GM12875 (cell line): ENCODE data around the gene AHNAK.

Experiments
- H3K4me3 ChIP-seq: one replicate; pipeline ENCODE4 v1.5.1; 2011; ENCODE audit warnings: low read depth, low read length, control low read depth
- TF ChIP-seq, protein P1 (sequence below): IDR thresholded peaks from 2 replicates; pipeline ENCODE4 v1.5.1; 2011; ENCODE audit warnings: low read depth, mild to moderate bottlenecking, control low read depth, inconsistent platforms, low read length, moderate library complexity, borderline replicate concordance; ENCODE audit not compliant: insufficient read depth

Gene AHNAK

DNA sequence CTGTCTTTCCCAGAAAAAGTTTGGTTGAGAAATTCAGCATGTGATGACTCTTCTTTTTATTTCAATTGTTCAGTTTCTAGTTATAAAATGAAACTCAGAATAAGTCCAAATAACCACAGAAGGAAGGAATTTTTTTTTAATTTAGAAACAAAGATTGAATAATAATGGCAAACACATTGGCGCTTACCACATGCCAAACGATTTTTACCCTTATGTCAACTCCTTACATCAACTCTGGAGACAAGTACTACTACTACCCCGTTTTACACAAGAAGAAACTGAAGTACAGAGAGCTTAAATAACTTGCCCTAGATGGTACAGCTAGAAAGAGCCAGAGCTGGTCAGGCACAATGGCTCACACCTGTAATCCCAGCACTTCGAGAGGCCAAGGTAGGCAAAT is 52.4 kb downstream of the AHNAK start:
- TF ChIP-seq, protein P1, sequence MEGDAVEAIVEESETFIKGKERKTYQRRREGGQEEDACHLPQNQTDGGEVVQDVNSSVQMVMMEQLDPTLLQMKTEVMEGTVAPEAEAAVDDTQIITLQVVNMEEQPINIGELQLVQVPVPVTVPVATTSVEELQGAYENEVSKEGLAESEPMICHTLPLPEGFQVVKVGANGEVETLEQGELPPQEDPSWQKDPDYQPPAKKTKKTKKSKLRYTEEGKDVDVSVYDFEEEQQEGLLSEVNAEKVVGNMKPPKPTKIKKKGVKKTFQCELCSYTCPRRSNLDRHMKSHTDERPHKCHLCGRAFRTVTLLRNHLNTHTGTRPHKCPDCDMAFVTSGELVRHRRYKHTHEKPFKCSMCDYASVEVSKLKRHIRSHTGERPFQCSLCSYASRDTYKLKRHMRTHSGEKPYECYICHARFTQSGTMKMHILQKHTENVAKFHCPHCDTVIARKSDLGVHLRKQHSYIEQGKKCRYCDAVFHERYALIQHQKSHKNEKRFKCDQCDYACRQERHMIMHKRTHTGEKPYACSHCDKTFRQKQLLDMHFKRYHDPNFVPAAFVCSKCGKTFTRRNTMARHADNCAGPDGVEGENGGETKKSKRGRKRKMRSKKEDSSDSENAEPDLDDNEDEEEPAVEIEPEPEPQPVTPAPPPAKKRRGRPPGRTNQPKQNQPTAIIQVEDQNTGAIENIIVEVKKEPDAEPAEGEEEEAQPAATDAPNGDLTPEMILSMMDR, result no peak
- no peak overlapping the region for H3K4me3 ChIP-seq

DNA sequence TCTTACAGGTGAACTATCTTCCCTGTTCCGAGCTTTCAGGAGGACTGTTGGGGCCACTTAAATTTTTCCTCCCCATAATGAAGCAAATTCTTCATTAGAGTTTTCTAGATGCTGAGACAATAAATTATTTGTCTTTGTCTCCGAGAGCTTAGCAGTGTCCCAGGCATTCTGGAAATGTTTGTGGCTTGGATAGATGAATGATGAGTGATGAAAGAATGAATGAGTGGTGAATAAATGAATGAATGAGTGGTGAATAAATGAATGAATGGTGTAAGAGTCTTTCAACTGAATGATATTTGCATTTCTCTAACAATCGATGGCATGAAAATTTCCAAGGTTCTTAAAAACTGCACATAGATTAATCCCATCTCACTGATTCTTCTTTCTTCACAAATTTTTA is 52.8 kb downstream of the AHNAK start:
- TF ChIP-seq, protein P1, result no peak
- no peak overlapping the region for H3K4me3 ChIP-seq

DNA sequence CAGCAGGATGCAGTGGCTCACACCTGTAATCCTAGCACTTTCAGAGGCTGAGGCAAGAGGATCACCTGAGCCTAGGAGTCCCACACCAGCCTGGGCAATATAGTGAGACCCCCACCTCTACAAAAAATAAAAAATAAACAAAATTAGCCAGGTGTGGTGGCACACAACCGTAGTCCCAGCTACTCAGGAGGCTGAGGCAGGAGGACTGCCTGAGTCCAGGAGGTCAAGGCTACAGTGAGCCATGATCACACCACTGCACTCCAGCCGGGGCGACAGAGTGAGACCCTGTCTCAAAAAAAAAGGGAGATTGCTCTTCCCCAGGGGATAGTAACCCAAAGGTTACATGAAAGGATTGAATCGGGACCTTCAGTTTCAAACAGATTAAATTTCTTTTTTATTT is 54.0 kb downstream of the AHNAK start:
- TF ChIP-seq, protein P1, result no peak
- H3K4me3 ChIP-seq, result no peak overlapping the region

DNA sequence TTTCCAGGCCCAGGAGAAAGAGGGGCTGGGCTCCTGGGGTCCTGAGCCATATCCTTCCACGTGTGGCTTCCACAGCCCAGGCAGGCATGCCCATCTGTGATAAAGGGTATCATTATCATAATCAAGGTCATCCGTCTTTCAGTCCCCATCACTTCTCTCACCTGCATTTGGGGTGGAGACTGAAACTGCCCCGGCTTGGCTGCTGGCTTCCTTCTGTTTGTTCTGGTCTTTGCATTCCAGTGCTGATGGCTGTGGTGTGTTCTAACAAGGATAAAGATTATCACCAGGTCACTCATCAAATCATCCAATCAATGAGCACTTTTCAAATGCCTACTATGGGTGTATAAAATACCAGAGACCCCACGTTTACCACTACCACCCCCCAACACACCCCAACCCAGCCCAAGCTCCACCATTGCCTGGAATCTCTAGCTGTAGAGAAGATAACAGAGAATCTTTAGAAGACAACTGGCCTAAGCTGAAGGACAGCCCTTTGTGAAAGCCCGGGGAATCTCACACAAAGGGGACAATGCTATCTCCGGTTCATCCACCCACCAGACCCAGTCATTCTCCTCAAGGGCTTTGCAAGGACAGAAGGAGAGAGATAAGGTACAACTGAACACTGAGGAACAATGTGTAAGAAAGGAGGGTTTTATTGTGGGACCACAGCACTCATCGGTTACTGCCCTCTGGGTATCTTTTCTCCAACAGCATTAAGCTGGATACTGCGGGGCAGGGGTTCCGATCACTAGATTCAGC is 54.9 kb downstream of the AHNAK start:
- TF ChIP-seq, protein P1, result no peak
- H3K4me3 ChIP-seq, result no peak overlapping the region

DNA sequence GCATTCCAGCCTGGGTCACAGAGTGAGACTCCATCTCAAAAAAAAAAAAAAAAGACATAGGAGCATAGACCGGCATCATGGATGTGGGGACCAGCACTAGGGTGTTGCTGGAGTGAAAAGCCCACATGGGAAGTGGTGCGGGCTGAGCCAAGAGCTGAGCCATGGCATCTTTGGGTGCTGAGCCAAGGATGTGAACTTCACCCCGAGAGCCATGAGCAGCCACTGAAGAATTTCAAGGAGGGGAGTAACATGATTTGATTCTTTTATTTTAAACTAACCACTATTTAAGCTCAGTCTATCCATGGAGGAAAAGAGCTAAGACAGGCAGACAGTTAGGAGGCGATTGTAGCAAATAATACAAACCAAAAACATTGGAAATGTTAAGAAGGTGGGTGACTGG is 57.4 kb downstream of the AHNAK start:
- no peak overlapping the region for H3K4me3 ChIP-seq

DNA sequence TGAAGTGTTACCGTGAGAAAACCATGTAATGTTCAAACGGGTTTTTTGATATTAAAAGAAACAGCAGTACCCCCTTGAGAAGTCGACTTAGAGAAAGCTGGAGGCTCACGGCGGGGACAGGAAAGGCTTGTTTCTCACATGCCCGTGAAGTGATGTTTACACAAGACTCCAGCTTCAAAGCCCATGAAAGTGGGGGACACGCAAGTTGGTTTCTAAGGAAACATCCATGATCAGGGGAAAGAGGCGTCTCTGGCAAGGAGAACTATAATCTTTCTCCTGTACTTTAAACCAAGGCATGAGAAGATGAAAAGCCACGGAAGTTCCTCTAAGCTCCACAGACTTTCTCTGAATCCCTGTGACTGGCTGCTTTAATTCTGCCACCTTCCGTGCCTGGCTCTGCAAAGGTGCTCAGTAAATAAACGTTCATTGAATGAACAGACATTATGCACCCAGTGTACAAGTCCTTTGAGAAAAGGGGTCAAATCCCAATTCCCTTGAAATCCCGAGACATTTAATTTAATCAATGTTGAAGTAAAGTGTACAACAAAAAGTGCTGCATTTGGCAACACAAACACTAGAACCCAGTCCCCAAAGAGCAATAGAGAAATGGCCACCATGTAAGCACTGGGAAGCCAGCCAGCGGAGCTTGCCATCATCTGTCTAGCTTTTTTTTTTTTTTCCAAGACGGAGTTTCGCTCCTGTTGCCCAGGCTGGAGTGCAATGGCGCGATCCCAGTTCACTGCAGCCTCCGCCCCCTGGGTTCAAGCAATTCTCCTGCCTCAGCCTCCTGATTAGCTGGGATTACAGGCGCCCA is 58.7 kb downstream of the AHNAK start:
- TF ChIP-seq, protein P1, result no peak
- no peak overlapping the region for H3K4me3 ChIP-seq

More for the DNA sequence above, 57.4 kb downstream of the AHNAK start:
- TF ChIP-seq, protein P1, result no peak
